A673 (cell line): Measurements from ENCODE around the gene DGCR8.

Source experiments
- CTCF ChIP-seq: fragments of 300-800, 200-600 bp; sonication (generic); conservative IDR thresholded peaks from 2 replicates; pipeline ENCODE4 v1.5.1; 2017; ENCODE audit warnings: low read depth, mild to moderate bottlenecking, antibody characterized with exemption, low read length, moderate library complexity, mixed read lengths
- EZH2 ChIP-seq: fragments of 200-600 bp; sonication (generic); IDR thresholded peaks from 2 replicates; pipeline ENCODE4 v1.6.1; 2017; ENCODE audit warnings: borderline replicate concordance, low read depth, mild to moderate bottlenecking, mixed read lengths, antibody characterized with exemption, low read length; ENCODE audit not compliant: poor library complexity, severe bottlenecking

GRCh38 chr22:20057596-20058268, 22.3 kb upstream of the DGCR8 start:
- TF ChIP-seq CTCF (no peak), EZH2 (no peak)
